HG02678 (cell line): ENCODE measurements around the gene KIF23.
A peak's percentile ranks its signal among the peaks of the same experiment; 100 is the strongest.

Experiments used
- ATAC-seq: cut with Tn5 transposase; IDR thresholded peaks from one replicate; pipeline ENCODE4 v1.9.1; 2021; ENCODE audit warnings: mild to moderate bottlenecking, moderate library complexity; ENCODE audit not compliant: unreplicated experiment

The KIF23 gene

GRCh38 chr15:69462493-69463181, 48.5 kb downstream of the KIF23 start:
- ATAC-seq = peak; percentile 96

GRCh38 chr15:69463182-69463756, 49.1 kb downstream of the KIF23 start:
- no peak for ATAC-seq

GRCh38 chr15:69465253-69465652, 51.1 kb downstream of the KIF23 start:
- no peak for ATAC-seq

GRCh38 chr15:69466733-69467132, 52.6 kb downstream of the KIF23 start:
- no peak for ATAC-seq

- ATAC-seq = no peak
Measured at GRCh38 chr15:69467636-69468035, 53.5 kb downstream of the KIF23 start.

- ATAC-seq = no peak
Measured at GRCh38 chr15:69468241-69469121, 54.3 kb downstream of the KIF23 start.

GRCh38 chr15:69469467-69470201, 55.5 kb downstream of the KIF23 start:
- no peak for ATAC-seq

- ATAC-seq = no peak
Measured at GRCh38 chr15:69472046-69472445, 57.9 kb downstream of the KIF23 start.

GRCh38 chr15:69472562-69472961, 58.4 kb downstream of the KIF23 start:
- ATAC-seq = no peak

- ATAC-seq = no peak
Measured at GRCh38 chr15:69474291-69474690, 60.1 kb downstream of the KIF23 start.

GRCh38 chr15:69474846-69475455, 60.8 kb downstream of the KIF23 start:
- no peak for ATAC-seq

- ATAC-seq = no peak
Measured at GRCh38 chr15:69475769-69476358, 61.7 kb downstream of the KIF23 start.

GRCh38 chr15:69476704-69477473, 62.7 kb downstream of the KIF23 start:
- ATAC-seq = no peak

- ATAC-seq = no peak
Measured at GRCh38 chr15:69478259-69478781, 64.2 kb downstream of the KIF23 start.

GRCh38 chr15:69479081-69479480, 64.9 kb downstream of the KIF23 start:
- ATAC-seq = no peak

- no peak for ATAC-seq
Measured at GRCh38 chr15:69479971-69480370, 65.8 kb downstream of the KIF23 start.

GRCh38 chr15:69480932-69481331, 66.8 kb downstream of the KIF23 start:
- ATAC-seq = no peak

GRCh38 chr15:69482686-69483256, 68.6 kb downstream of the KIF23 start:
- no peak for ATAC-seq

- ATAC-seq = no peak
Measured at GRCh38 chr15:69484837-69485236, 70.7 kb downstream of the KIF23 start.
